ENCODE data around the gene COL6A1. TPM values are rescaled to one million over a fixed set of nuclear protein-coding genes. Genes with fewer than 3 reads are reported as not detected.

COL6A1 gene
- total RNA-seq, 1 experiment from 2014 or later, result 17.8 TPM

GRCh38 chr21:45999581-46000181, 18.1 kb downstream of the COL6A1 start:
- Mint-ChIP-seq H3K36me3 (ENCODE audit: insufficient read depth, unreplicated experiment) (peaks cover 2% of the 10 kb centered on the region), H3K27me3 (ENCODE audit: unreplicated experiment) (no peaks in the 10 kb centered on the region), H3K27ac (ENCODE audit: unreplicated experiment) (no peak overlapping the region), H3K4me3 (ENCODE audit: low read depth, unreplicated experiment) (no peak overlapping the region), H3K9me3 (ENCODE audit: low read depth, unreplicated experiment) (no peaks in the 10 kb centered on the region), H3K4me1 (ENCODE audit: low read depth, unreplicated experiment) (no peaks in the 10 kb centered on the region)
- CTCF ChIA-PET, result interaction anchor here (0.7 kb wide), 1 partner anchor 209 kb away, joined by 3 read pairs; no protein-coding TSS in a partner anchor
- no peak for DNase-seq
- intact Hi-C loops (cut with micrococcal nuclease; ENCODE audit: unreplicated experiment), result no loop called here
- no TSS peak for BruUV-seq (replicated peaks)
- no peak for TF ChIP-seq CTCF (IDR thresholded peaks at IDR 0.05; ENCODE audit: unreplicated experiment)

GRCh38 chr21:46000182-46000730, 18.7 kb downstream of the COL6A1 start:
- Mint-ChIP-seq H3K36me3 (ENCODE audit: insufficient read depth, unreplicated experiment) (peaks cover 6% of the 10 kb centered on the region), H3K27me3 (ENCODE audit: unreplicated experiment) (no peaks in the 10 kb centered on the region), H3K4me3 (ENCODE audit: low read depth, unreplicated experiment) (no peak overlapping the region), H3K9me3 (ENCODE audit: low read depth, unreplicated experiment) (no peaks in the 10 kb centered on the region), H3K27ac (ENCODE audit: unreplicated experiment) (no peak overlapping the region), H3K4me1 (ENCODE audit: low read depth, unreplicated experiment) (no peaks in the 10 kb centered on the region)
- intact Hi-C loops (cut with micrococcal nuclease; ENCODE audit: unreplicated experiment), result no loop called here
- no peak for TF ChIP-seq CTCF (IDR thresholded peaks at IDR 0.05; ENCODE audit: unreplicated experiment)
- no peak for DNase-seq
- CTCF ChIA-PET, result no interaction called here
- BruUV-seq (replicated peaks), result no TSS peak

GRCh38 chr21:46000731-46001641, 19.4 kb downstream of the COL6A1 start:
- intact Hi-C loops (cut with micrococcal nuclease; ENCODE audit: unreplicated experiment), result no loop called here
- TF ChIP-seq CTCF (IDR thresholded peaks at IDR 0.05; ENCODE audit: unreplicated experiment), result no peak
- BruUV-seq (replicated peaks), result no TSS peak
- H3K4me3 Mint-ChIP-seq (ENCODE audit: low read depth, unreplicated experiment), result no peak overlapping the region
- CTCF ChIA-PET, result no interaction called here
- peaks cover 6% of the 10 kb centered on the region for H3K36me3 Mint-ChIP-seq (ENCODE audit: insufficient read depth, unreplicated experiment)
- no peak overlapping the region for H3K27ac Mint-ChIP-seq (ENCODE audit: unreplicated experiment)
- H3K27me3 Mint-ChIP-seq (ENCODE audit: unreplicated experiment), result no peaks in the 10 kb centered on the region
- no peak for DNase-seq
- H3K9me3 Mint-ChIP-seq (ENCODE audit: low read depth, unreplicated experiment), result no peaks in the 10 kb centered on the region
- no peaks in the 10 kb centered on the region for H3K4me1 Mint-ChIP-seq (ENCODE audit: low read depth, unreplicated experiment)

GRCh38 chr21:46001821-46002681, 20.5 kb downstream of the COL6A1 start:
- peaks cover 6% of the 10 kb centered on the region for H3K36me3 Mint-ChIP-seq (ENCODE audit: insufficient read depth, unreplicated experiment)
- CTCF ChIA-PET, result no interaction called here
- no peaks in the 10 kb centered on the region for H3K4me1 Mint-ChIP-seq (ENCODE audit: low read depth, unreplicated experiment)
- H3K4me3 Mint-ChIP-seq (ENCODE audit: low read depth, unreplicated experiment), result no peak overlapping the region
- H3K9me3 Mint-ChIP-seq (ENCODE audit: low read depth, unreplicated experiment), result no peaks in the 10 kb centered on the region
- DNase-seq, result no peak
- TF ChIP-seq CTCF (IDR thresholded peaks at IDR 0.05; ENCODE audit: unreplicated experiment), result no peak
- BruUV-seq (replicated peaks), result no TSS peak
- no peaks in the 10 kb centered on the region for H3K27me3 Mint-ChIP-seq (ENCODE audit: unreplicated experiment)
- no peak overlapping the region for H3K27ac Mint-ChIP-seq (ENCODE audit: unreplicated experiment)
- intact Hi-C loops (cut with micrococcal nuclease; ENCODE audit: unreplicated experiment), result no loop called here
